ENCODE data around the gene CCNY.

GRCh38 chr10:35409808-35410207 lies 73.5 kb downstream of the CCNY start:
- no peak for TF ChIP-seq CTCF (IDR thresholded peaks at IDR 0.05)
- no peak for TF ChIP-seq POLR2A (IDR thresholded peaks at IDR 0.05)
- TF ChIP-seq EP300 (IDR thresholded peaks at IDR 0.05) = no peak
